DMS79 treated with DMSO at 0.1 percent for 48 hours (cell line): ENCODE data around the gene DUOXA2.
A peak's percentile ranks its signal among the peaks of the same experiment; 100 is the strongest.
"Not testable (repeated sequence)": the region's sequence is repeated elsewhere in the genome, so short reads cannot be mapped to it uniquely, and the experiment has no call there.

ENCODE experiments used
- DNase-seq: peaks from one replicate; lab custom pipeline; 2025; lab: John Stamatoyannopoulos, UW

The DUOXA2 gene

DNA sequence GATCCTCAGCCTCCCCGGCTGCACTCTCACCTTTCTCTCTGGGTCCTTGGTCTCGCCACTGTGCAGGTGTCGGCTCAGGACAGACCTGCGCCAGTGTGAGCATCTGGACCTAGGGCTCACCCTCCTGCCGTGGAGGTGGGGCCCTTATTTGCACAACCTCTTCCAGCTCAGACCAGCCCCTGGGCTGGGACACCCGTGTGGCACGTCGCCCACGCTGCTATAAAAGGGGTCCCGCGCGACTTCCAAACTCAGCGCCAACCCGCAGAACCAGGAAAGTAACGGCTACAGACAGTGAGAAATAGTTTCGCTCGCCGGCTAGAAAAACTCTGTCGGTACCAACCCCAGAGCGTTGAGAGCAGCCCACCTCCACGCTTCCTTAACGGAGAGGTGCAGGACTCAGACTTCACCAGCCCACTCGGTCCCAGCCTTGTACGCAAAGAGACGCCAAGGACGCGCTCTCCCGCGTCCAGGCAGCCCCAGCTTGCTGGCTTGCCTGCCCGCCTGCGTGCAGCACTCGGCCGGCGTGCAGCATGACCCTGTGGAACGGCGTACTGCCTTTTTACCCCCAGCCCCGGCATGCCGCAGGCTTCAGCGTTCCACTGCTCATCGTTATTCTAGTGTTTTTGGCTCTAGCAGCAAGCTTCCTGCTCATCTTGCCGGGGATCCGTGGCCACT, at the start of gene DUOXA2, which contains the start of gene DUOX2:
Gene DUOXA2, plus strand, starts transcription at position 251 of the 675 bp plus-strand sequence. Its CDS starts 280 bp downstream, at position 531.
Gene DUOX2, minus strand, starts transcription at position 97 of the 675 bp plus-strand sequence. CDS start 761 bp downstream, outside the sequence.
- no peak for DNase-seq

DNA sequence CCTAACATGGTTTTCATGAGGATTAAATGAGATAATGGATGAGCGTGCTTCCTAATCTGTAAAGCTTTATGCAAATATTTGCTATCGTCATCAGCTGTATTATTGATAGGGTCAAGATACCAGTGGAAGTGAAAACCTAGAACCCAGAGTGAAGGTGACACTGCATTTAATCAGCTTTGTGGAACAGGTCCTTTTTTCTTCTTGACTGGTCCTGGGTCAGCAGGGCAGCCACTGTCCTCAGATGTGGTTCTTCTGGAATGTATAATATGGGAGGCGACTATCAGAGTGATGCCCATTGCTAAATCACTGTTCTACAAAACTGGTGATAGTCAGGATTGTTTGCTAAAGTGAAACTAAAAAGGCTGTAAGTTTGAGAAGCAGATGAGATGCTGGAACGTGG, 49.7 kb upstream of the DUOXA2 start:
- no peak for DNase-seq

DNA sequence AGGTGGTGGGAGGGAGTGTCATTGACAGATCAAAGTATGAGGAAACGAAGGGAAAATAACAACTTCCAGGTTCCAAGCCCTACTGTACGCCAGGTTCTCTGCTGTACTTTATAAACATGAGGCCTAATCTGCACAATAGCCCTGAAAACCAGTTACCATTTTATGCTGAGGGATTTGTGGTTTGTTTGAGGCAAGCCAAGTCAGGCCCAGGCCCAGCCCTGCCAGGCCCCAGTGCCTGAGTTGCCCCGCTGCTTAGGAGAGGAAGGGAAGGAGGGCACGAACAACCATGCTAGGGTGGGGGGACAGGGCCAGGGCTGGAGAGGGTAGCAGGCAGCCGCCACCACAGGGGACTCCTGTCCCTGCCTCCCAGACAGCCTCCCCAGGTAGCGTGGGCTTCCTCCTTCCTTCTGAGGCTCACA, 44.2 kb upstream of the DUOXA2 start:
- DNase-seq = not testable (repeated sequence)

- not testable (repeated sequence) for DNase-seq
Measured at GRCh38 chr15:45073602-45074001, 40.5 kb upstream of the DUOXA2 start.

DNA sequence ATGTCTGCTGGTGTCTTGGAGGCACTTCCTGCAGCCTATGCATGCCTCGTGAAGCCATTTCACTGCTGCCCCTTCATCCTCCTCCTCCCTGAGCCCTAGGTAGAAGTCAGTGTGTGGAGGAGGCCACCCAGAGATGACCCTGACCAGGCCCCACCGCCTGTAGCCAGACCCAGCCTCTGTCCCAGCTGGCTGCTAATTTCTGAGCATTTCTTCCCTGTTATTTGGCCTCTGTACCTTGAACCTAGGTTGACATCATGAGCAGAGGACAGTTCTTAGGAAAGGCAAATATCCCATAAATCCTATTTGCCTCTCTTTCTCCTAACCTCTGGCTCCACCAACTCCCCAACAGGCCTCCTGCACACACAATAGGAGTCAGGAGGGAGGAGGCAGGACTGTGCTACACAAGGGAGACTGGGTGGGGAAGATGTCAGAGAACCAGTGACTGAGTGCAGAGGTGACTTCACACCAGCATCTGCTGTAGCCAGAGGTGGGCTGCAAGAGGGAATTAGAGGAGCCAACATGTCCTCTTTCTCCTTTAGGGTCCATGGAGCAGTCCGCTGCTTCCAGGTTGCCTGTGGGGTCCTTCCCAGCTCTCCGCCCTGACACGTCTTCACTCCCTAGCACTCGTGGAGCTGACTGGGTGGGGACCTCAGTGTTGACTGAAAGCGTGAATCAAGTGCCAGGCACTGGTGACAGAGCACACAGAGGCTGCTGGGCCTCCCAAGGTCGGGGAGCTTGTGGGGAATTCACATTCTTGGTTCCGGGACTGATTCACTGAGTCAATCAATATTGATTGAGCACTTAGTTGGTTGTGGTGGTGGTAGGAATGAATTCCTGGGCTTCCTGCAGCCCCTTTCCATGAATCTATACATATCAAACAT, 38.4 kb upstream of the DUOXA2 start:
- not testable (repeated sequence) for DNase-seq

- DNase-seq = not testable (repeated sequence)
Measured at GRCh38 chr15:45077391-45077790, 36.7 kb upstream of the DUOXA2 start.

DNA sequence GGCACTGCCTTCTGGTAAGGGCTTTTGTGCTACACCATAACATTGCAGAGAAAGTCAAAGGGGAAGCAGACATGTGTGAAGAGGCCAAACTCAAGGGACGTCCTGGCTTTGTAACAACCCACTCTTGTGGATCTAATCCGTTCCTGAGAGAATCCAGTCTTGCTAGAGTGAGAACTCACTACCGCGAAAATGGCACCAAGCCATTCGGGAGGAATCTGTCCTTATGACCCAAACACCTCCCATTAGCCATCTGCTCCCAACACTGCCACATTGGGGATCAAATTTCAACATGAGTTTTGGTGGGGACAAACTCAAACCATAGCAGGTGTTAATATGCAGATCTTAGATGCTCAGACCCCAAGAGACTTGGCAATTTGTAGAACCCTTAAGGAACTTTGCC, 34.9 kb upstream of the DUOXA2 start:
- peak; percentile 11 for DNase-seq

GRCh38 chr15:45079628-45080246, 34.4 kb upstream of the DUOXA2 start:
- DNase-seq = not testable (repeated sequence)

DNA sequence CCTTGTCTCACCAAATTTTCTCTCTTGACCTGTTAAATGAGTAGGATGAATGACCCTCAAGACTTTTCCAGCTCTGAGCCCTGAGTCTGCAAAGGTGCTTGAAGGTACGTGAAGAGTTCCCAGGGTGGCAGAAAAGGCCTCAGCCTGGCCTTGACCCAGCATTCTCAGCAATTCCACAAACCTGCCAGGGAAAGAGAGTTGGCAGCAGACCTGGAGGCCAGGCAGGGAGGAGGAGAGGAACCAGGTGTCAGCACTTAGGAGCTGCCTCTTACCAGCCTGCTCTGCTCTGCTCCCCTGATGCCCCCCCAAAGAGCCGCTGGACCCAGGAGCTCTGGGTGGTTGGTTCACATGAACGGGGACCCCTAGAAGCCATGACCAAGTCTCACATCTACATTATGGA, 33.5 kb upstream of the DUOXA2 start:
- DNase-seq = peak; percentile 28

DNA sequence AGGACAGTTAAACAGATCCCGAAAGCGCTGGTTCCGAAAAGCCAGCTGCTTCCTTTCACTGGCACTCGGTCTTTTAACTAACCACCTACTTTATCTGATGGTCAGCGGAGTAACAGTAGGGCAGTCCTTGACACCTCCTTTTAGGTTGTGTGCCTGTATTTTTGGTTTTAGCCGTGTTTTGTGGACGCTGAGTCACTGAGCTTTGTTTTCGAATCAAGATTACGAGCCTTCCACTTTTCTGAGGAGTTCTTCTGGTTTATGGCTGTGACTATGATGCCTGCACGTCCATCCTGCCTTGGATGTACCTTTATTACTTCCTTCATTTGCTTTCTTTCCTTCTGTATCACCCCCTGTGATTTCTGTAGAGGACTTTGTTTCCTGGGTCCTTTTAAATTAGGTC, 31.7 kb upstream of the DUOXA2 start:
- not testable (repeated sequence) for DNase-seq

DNA sequence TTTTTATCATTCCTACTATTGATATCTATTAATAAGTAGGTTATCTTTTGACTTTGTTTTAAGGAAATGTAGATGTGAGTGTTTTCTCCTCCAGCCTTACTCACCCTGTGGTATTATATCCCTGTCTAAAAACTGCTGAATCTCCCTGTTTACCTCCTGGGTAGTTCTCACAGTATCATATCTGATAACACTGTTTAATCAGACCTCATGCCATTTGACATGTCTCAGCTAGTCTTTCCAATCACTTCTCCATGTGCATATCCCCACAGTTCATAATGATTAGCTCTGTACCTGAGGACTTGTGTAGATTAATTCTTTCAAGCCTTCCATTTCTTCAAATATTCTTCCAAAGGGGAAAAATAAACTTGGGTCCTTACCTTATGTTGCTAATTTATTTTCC, 30.9 kb upstream of the DUOXA2 start:
- DNase-seq = no peak

DNA sequence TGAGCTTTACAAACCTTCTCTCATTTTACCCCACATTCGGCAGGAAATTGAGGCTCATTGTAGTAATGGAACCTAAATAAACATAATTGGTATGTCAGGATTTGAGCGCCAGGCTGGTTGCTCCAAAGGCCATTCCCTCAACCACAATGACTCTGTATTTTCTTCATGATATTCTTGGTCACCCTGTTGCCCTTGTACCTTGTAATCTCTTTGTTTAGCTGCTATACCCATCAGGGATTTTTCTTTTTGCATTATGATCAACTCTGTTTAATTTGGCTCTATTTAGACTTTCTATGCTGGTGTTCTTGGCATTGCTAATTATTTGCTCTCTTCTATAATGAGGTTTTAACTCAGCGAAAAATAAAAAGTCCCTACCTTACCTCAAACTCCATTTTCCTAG, 30.0 kb upstream of the DUOXA2 start:
- no peak for DNase-seq

DNA sequence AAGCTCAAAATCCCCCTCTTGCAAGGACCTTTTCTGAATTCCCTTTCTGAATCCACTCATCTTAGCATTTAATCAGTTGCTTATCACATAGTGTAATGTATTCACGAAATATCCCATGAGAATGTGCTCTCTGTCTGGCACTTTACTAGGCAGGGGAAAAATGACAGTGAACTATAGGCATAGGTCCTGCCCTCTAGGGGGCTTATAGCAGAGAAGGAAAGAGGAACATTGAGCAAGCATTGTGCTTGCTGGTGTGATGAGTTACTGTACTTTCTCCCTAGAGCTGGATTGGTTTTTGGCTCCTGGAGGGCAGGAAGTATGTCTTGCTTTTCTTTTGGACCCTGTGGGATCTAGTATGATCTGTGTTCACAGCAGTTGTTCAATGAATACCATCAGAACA, 26.6 kb upstream of the DUOXA2 start:
- DNase-seq = no peak

DNA sequence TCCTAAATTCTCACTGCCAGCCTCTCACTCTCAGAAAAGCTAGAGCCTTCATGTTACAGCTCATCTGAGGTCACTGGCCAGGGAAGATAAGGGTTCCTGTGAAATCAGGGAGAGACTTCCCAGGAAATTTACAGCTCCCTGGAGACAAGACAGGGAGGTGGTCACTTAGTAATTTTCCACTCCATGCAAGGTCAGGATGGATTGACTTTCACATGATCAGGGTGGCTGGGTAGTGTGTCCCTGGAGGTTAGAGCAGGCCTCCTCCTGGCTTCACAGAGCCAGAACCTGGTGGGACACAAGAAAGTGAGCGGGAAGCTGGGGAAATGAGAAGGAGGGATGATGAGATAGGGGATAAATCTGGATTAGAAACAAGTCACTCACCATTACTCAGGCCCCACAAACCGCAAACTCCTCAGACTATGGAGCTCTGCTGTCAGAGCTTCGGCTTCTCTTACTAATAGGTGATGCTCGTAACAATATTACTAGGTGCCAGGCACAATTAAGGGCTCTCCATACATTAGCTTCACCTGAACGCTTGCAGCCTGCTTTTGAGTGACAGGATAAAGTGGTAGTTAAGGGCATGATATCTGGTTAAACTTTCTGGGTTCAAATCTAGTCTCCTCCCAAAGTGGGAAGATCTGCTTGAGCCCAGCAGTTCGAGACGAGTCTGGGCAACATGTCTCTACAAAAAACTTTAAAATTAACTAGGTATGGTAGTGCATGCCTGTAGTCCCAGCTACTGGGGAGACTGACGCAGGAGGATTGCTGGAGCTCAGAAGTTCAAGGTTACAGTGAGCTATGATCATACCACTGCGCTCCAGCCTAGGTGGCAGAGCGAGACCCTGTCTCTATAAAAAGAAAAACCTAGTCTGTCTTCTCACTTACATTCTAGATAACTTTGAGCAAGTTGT, 25.1 kb upstream of the DUOXA2 start:
- DNase-seq = no peak

DNA sequence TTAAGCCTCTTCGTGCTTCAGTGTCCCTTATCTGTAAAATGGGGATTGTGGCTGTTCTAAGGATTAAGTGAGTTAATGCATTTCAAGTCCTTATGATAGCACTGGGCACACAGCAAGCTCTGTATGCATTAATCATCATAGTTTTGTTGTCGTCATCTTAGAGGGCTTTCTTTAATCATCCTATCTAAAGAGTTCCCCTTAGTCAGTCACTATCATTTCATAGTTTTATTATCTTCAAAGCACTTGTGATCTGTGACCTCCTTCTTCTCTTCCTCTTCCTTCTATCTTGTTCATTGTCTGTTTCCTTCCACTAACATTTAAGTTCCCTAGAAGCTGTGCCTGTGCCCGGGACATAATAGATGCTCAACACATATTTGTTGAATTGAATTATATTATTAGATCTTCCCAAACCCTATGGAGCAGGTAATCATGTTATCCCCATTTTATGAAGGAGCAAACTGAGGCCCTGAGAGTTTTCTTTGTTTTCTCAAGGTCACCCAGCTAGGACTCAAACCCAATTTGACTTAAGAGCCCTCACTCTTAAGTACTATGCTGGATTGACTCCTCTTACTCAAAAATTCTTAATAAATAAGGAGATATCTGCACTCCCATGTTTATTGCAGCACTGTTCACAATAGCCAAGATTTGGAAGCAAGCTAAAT, 24.3 kb upstream of the DUOXA2 start:
- DNase-seq = no peak

GRCh38 chr15:45091161-45091560, 23.0 kb upstream of the DUOXA2 start:
- DNase-seq = no peak

DNA sequence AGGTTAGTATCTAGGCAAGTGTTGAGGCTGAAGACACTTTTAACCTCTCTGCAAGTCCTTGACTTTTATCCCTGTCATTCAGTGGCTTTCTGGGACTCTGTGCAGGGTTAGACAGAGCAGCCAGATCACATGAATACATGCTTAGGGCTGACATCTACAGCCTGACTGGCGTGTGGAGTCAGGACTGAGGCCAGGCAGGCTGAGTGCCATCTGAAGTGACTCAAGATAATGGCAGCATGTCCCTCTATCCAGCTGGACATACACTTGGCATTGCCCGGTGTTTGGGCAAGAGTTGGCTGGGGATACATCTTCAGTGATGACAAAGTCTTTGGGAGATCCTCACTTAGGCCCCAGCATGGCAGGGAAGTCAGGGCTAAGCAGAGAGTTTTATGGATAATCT, 22.6 kb upstream of the DUOXA2 start:
- DNase-seq = no peak

GRCh38 chr15:45093013-45093412, 21.1 kb upstream of the DUOXA2 start:
- DNase-seq = no peak

- no peak for DNase-seq
Measured at GRCh38 chr15:45093622-45094357, 20.3 kb upstream of the DUOXA2 start.

- no peak for DNase-seq
Measured at GRCh38 chr15:45094358-45094730, 19.8 kb upstream of the DUOXA2 start.
